ENCODE measurements around the gene MORC1. TPM values are rescaled to one million over a fixed set of nuclear protein-coding genes. Genes with fewer than 3 reads are reported as not detected.

MORC1 gene
- polyA plus RNA-seq, 2 of the 4 experiments (the other 2 are of a cell fraction), result not detected

- DNase-seq (ENCODE audit: low read depth in 1 of 2, low spot score in 1 of 2) (no peak), ATAC-seq (no peak), FAIRE-seq (no peak)
- peaks cover 9% of the 10 kb centered on the region; the same call in 2 of the 3 replicates for H3K4me1 ChIP-seq
- H3K4me3 ChIP-seq, result no peak overlapping the region
- POLR2A ChIA-PET, result no interaction called here
- H3K4me2 ChIP-seq, result no peak overlapping the region
- no peak overlapping the region for H3K27ac ChIP-seq
- TF ChIP-seq NFE2L2 (conservative IDR thresholded peaks at IDR 0.05; ENCODE audit: low read length) (no peak), PBX3 (IDR thresholded peaks at IDR 0.05) (no peak), USF2 (IDR thresholded peaks at IDR 0.05) (no peak), CBX8 (IDR thresholded peaks at IDR 0.05) (no peak), E2F6 (IDR thresholded peaks at IDR 0.05; ENCODE audit: borderline replicate concordance, low read depth) (no peak), FOSB (CRISPR knock-in tag; IDR thresholded peaks at IDR 0.05) (no peak), PHF8 (IDR thresholded peaks at IDR 0.05; ENCODE audit: borderline replicate concordance, low read depth) (no peak), CHD2 (IDR thresholded peaks at IDR 0.05; ENCODE audit: low read length, partially characterized antibody) (no peak), HEYL (CRISPR knock-in tag; IDR thresholded peaks at IDR 0.05) (no peak), JUN (IDR thresholded peaks at IDR 0.05) (no peak), HOXB13 (CRISPR knock-in tag; IDR thresholded peaks at IDR 0.05; ENCODE audit: low read depth) (no peak), CEBPB (IDR thresholded peaks at IDR 0.05) (no peak), TP53 (CRISPR knock-in tag; IDR thresholded peaks at IDR 0.05) (no peak), MYC (IDR thresholded peaks at IDR 0.05; ENCODE audit: borderline replicate concordance, low read length) (no peak), NPAS2 (CRISPR knock-in tag; IDR thresholded peaks at IDR 0.05; ENCODE audit: borderline replicate concordance) (no peak), ELK1 (IDR thresholded peaks at IDR 0.05; ENCODE audit: low read depth, low read length) (no peak), HOXA7 (CRISPR knock-in tag; IDR thresholded peaks at IDR 0.05) (no peak), RNF2 (IDR thresholded peaks at IDR 0.05; ENCODE audit: borderline replicate concordance, low read depth) (no peak), CHD4 (IDR thresholded peaks at IDR 0.05; ENCODE audit: borderline replicate concordance) (no peak)
- no peaks in the 10 kb centered on the region for H3K9me3 ChIP-seq
- CTCF ChIA-PET, result interaction anchor here (0.6 kb wide), 1 partner anchor 8 kb away, joined by 3 read pairs; no protein-coding TSS in a partner anchor
Observed at GRCh38 chr3:109122690-109123089, 4.8 kb upstream of the MORC1 start.

GRCh38 chr3:109118584-109118983 is 650 bp upstream of the MORC1 start:
- CTCF ChIA-PET, result no interaction called here
- H3K4me1 ChIP-seq, result no peaks in the 10 kb centered on the region
- 67% methylated on average over 6 of the region's 7 CpGs for WGBS (ENCODE audit: missing lambda C conversion rate)
- DNase-seq (ENCODE audit: low read depth in 1 of 2, low spot score in 1 of 2) (no peak), FAIRE-seq (no peak), ATAC-seq (no peak)
- H3K4me3 ChIP-seq, result no peak overlapping the region
- H3K4me2 ChIP-seq, result no peak overlapping the region
- POLR2A ChIA-PET, result no interaction called here
- H3K9me3 ChIP-seq, result no peaks in the 10 kb centered on the region
- no peak overlapping the region for H3K27ac ChIP-seq
- TF ChIP-seq RCOR1 (IDR thresholded peaks at IDR 0.05; ENCODE audit: low read depth, low read length) (no peak), MAX (IDR thresholded peaks at IDR 0.05) (no peak), ELK1 (IDR thresholded peaks at IDR 0.05; ENCODE audit: low read depth, low read length) (no peak), EHF (CRISPR knock-in tag; IDR thresholded peaks at IDR 0.05) (no peak), RAD21 (conservative IDR thresholded peaks at IDR 0.05 in 1 of 2, IDR thresholded peaks at IDR 0.05 in 1 of 2) (no peak), FOSL2 (IDR thresholded peaks at IDR 0.05) (no peak), FOSL2 (CRISPR knock-in tag; IDR thresholded peaks at IDR 0.05) (no peak), HEYL (CRISPR knock-in tag; IDR thresholded peaks at IDR 0.05) (no peak), SMC3 (IDR thresholded peaks at IDR 0.05) (no peak), HOXB13 (CRISPR knock-in tag; IDR thresholded peaks at IDR 0.05; ENCODE audit: low read depth) (no peak), FOSB (CRISPR knock-in tag; IDR thresholded peaks at IDR 0.05) (no peak), HES2 (IDR thresholded peaks at IDR 0.05) (no peak), ESRRA (IDR thresholded peaks at IDR 0.05; ENCODE audit: borderline replicate concordance, low read length) (no peak), HMGXB4 (CRISPR knock-in tag; IDR thresholded peaks at IDR 0.05; ENCODE audit: borderline replicate concordance) (no peak), CBX8 (IDR thresholded peaks at IDR 0.05) (no peak)

Measured in A549 (cell line).